Fibroblast of lung (primary cell): ENCODE measurements around the gene CORO7.

Experiments
- EZH2 ChIP-seq: IDR thresholded peaks from 2 replicates; pipeline ENCODE4 v1.5.1; 2012; ENCODE audit warnings: low read length, control low read depth, mild to moderate bottlenecking; ENCODE audit errors: missing control alignments
- TF ChIP-seq, protein P1 (sequence below), 2 donors: IDR thresholded peaks in 1 of 2; conservative IDR thresholded peaks in 1 of 2; 1 replicate in 1 of 2; 2 replicates in 1 of 2; pipeline ENCODE4 v1.5.1; 2011 to 2012; ENCODE audit warnings: low read length in 2 of 2, control low read depth in 1 of 2, inconsistent platforms in 1 of 2, low read depth in 1 of 2, mild to moderate bottlenecking in 1 of 2

DNA sequence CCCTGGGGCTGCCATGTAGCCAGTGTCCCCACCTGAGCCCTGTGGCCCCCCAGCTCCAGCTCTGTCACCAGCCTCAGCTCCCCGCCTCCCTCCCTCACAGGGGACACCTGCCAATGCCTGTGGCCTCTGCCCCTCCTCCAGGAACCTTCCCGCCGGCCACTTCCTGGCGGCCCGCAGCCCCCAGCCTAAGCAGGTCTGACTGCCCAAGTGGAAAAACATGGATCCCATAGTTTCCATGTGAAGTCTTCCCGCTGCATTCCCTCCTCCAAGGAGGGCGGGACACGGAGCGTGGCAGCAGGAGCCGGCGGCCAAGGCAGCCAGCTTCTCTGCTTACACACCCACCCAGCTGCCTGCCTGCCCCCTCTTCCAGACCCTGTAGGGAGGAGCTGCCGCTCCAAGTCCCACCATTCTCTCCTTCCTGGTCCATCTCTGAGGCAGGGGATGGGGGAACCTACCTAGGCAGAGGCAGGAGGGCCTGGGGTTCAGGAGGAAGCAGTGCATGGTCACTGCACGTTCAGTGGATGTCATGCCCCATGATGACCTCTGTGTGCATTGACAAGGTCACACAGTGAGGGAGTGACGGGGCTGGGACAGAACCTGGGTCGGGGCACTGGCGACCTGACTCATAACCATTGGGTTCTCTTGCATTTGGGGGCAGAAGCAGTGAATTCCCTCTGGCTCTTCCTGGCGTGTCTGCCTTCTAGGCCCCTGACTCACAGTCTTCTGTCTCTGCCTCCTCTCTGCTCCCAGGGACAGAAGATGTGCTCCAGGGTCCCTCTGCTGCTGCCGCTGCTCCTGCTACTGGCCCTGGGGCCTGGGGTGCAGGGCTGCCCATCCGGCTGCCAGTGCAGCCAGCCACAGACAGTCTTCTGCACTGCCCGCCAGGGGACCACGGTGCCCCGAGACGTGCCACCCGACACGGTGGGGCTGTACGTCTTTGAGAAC, 36.0 kb downstream of the CORO7 start:
- TF ChIP-seq, protein P1, sequence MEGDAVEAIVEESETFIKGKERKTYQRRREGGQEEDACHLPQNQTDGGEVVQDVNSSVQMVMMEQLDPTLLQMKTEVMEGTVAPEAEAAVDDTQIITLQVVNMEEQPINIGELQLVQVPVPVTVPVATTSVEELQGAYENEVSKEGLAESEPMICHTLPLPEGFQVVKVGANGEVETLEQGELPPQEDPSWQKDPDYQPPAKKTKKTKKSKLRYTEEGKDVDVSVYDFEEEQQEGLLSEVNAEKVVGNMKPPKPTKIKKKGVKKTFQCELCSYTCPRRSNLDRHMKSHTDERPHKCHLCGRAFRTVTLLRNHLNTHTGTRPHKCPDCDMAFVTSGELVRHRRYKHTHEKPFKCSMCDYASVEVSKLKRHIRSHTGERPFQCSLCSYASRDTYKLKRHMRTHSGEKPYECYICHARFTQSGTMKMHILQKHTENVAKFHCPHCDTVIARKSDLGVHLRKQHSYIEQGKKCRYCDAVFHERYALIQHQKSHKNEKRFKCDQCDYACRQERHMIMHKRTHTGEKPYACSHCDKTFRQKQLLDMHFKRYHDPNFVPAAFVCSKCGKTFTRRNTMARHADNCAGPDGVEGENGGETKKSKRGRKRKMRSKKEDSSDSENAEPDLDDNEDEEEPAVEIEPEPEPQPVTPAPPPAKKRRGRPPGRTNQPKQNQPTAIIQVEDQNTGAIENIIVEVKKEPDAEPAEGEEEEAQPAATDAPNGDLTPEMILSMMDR (conservative IDR thresholded peaks at IDR 0.05 in 1 of 2, IDR thresholded peaks at IDR 0.05 in 1 of 2; ENCODE audit: low read depth in 1 of 2, low read length in 2 of 2), result no peak
- TF ChIP-seq EZH2, result no peak
